ENCODE results near the gene NDUFB7. TPM values are rescaled to one million over a fixed set of nuclear protein-coding genes. Genes with fewer than 3 reads are reported as not detected.
"Not testable (repeated sequence)": the region's sequence is repeated elsewhere in the genome, so short reads cannot be mapped to it uniquely, and the experiment has no call there.

Gene NDUFB7
- total RNA-seq, 1 donor from 2014 or later: 263 TPM

DNA sequence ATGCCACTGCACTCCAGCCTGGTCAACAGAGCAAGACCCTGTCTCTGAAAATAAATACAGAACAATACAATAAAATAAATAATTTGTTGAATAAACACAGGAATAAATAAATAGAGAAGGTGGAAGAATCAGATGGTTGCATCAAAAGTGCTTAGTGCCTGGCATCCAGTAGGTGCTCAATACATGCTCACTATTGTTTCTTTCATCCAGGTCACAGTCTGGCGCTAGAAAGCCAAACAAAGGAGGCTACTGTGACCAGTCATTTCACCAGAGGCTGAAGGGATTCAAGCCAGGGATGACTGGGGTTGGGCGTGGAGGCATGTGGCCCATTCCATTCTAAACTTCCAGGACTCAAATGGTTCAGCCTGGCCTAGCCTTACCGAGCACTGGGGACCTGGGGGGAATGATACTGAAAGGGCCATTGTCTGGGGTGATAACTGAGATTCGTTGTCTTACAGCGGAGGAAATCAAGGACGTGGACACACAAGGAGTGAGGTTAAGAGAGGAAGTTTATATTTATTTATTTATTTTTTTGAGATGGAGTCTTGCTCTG is 3.6 kb upstream of the NDUFB7 start:
- no peak for DNase-seq (ENCODE audit: low read depth, low spot score)

DNA sequence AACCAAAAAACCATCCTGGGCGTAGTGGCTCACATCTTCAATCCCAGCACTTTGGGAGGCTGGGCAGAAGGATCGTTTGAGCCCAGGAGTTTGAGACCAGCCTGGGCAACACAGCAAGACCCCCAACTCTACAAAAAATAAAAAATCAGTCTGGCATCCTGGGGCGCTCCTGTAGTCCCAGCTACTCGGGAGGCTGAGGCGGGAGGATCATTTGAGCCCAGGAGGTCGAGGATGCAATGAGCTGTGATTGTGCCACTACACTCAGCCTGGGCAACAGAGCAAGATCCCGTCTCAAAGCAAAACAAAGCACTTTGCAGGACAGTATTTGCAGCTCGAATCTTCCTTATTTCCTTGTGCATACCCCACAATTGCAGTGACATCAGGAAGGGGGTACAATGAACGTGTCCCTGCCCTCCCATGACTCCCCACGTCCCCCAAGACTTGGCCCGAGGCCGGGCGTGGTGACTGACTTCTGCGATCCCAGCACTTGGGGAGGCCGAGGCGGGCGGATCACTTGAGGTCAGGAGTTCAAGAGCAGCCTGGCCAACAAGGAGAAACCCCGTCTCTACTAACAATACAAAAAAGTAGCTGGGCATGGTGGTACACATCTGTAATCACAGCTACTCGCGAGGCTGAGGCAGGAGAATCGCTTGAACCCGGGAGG is 870 bp downstream of the NDUFB7 start:
- DNase-seq (ENCODE audit: low read depth, low spot score): no peak

GRCh38 chr19:14567079-14567478 is 4.8 kb downstream of the NDUFB7 start:
- no peak for DNase-seq (ENCODE audit: low read depth, low spot score)

- no peak for DNase-seq (ENCODE audit: low read depth, low spot score)
These were observed 5.2 kb downstream of the NDUFB7 start for GRCh38 chr19:14566712-14567077.

DNA sequence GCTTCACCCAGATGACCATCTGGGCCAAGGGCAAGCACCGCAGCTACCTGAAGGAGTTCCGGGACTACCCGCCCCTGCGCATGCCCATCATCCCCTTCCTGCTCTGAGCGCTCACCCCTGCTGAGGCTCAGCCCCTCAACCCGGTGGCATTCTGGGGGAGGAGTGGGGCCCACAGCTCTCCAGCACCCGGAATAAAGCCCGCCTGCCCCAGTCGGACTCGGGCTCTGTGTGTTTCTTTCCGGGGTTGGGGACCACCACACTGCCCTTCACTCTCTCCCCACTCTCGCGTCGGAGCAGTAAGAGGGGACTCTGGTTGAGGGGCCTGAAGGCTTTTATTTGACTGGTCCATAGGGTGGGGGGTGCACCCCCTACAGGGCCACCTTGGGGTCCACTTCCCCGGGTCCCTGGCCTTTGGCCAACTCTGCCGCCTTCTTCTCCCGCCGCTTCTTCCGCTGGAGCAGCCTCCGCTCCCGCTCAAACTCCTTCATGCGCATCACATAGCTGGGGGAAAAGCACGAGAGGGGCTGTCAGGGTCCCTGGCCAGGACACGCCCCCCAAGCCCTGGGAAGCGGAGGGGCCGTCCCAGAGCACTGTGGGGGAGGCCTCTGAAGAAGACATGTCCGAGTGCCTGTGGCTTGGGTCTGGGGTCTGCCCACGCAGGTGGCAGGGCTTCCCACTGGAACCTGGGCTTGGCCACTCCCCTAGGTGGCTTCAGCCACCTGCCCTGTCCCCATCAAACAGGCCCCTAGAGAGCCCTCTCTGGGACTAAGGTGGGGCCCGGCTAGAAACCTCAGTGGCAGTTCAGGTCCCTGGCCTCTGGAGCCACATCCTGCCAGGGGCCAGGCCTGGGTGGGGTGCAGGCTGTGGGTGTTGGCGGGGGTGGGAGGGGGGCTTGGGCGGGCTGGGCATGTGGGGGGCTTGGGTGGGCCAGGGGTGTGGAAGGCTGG is 5.8 kb downstream of the NDUFB7 start:
- DNase-seq (ENCODE audit: low read depth, low spot score): no peak

GRCh38 chr19:14565298-14565679 is 6.6 kb downstream of the NDUFB7 start:
- no peak for DNase-seq (ENCODE audit: low read depth, low spot score)

- DNase-seq (ENCODE audit: low read depth, low spot score): not testable (repeated sequence)
These were observed 7.1 kb downstream of the NDUFB7 start for GRCh38 chr19:14564652-14565297.

- no peak for DNase-seq (ENCODE audit: low read depth, low spot score)
These were observed 7.7 kb downstream of the NDUFB7 start for GRCh38 chr19:14563989-14564651.

DNA sequence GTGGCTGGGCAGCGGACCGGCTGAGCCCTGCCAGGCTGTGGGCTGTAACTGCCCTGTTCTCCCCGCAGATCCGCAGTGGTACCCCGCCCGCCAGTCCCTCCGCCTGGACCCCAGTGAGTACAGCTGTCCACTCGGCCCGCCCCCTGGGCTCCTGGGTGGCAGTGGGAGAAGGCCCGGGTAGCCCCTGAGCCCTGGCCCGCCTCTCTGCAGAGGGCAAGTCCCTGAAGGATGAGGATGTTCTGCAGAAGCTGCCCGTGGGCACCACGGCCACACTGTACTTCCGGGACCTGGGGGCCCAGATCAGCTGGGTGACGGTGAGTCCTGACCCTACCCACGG is 8.3 kb downstream of the NDUFB7 start:
- DNase-seq (ENCODE audit: low read depth, low spot score): no peak

DNA sequence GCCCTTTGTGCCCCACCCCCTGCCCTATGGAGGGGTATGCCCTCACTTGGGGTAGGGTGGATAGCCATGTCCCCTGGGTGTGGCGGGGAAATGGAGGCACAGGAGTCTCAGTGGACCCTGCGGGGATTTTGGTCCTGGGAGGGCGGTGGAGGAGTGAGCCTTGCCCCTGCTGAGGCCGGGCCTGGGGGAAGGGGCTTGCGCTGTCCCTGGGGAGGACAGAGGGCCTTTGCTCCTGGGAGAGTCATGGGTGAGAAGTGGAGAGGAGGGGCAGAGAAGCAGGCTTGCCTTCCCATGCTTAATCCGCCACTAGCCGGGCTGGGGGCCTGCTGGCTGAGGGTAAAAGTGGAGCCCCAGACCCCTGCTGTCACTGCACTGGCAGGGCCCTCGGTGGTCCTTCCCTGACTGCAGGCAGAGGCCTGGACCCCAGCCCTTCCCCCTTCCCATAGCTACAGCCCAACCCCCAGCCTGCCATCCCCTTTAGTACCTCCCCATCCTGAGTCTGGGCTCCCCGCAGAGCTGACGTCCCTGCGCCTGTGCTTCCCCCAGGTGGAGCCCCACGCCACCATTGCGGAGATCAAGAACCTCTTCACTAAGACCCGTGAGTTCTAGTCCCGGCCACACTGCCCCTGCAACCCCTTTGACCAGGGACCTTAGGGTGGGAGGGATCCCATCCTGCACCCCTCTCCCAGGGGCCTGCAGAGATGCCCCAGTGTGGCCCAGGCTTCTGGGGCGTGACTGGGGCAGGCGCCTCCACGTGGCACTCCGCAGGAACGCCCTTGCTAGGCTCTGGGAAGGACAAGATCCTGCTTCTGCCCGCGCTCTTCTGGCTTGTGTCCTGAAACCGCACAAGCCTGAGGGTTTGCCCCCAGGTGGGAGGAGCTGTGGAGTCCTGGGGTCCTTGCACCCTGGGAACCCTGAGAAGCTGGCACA is 8.9 kb downstream of the NDUFB7 start:
- no peak for DNase-seq (ENCODE audit: low read depth, low spot score)

- DNase-seq (ENCODE audit: low read depth, low spot score): no peak
These were observed 10.0 kb downstream of the NDUFB7 start for GRCh38 chr19:14561847-14562351.

DNA sequence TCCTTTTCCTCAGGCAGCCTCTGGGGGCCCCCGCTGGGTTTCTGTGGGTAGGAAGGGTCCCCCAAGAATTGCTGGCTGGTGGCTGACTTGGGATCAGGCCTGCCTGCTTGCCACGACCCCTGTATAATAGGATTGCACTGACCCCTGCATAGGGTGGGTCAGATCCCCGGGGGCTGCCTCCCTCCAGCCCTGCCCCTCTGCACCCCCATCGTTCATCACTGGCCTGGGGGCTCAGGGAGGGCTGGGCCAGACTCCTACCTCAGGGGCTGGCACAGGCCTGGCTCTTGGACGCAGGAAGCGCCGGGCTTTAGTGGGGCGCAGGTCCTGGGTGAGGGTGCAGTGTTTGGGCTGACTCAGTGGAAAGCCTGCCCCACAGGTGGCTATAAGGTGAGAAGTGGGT is 10.6 kb downstream of the NDUFB7 start:
- no peak for DNase-seq (ENCODE audit: low read depth, low spot score)

DNA sequence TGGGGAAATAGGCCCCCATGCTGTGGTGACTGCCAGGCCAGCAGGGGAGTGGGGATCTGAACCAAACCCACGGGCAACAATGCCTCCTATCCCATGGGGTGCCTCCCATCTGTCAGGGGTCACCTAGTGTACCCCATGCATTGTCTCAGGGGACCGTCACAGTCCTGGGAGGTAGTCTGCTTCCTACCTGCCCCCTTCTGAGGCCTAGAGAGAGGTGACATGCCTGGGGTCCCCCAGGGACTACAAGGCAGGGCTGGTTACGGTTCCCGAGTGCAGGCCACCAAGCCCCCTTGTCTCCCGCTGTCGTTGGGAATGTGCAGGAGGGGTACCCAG is 11.1 kb downstream of the NDUFB7 start:
- no peak for DNase-seq (ENCODE audit: low read depth, low spot score)

DNA sequence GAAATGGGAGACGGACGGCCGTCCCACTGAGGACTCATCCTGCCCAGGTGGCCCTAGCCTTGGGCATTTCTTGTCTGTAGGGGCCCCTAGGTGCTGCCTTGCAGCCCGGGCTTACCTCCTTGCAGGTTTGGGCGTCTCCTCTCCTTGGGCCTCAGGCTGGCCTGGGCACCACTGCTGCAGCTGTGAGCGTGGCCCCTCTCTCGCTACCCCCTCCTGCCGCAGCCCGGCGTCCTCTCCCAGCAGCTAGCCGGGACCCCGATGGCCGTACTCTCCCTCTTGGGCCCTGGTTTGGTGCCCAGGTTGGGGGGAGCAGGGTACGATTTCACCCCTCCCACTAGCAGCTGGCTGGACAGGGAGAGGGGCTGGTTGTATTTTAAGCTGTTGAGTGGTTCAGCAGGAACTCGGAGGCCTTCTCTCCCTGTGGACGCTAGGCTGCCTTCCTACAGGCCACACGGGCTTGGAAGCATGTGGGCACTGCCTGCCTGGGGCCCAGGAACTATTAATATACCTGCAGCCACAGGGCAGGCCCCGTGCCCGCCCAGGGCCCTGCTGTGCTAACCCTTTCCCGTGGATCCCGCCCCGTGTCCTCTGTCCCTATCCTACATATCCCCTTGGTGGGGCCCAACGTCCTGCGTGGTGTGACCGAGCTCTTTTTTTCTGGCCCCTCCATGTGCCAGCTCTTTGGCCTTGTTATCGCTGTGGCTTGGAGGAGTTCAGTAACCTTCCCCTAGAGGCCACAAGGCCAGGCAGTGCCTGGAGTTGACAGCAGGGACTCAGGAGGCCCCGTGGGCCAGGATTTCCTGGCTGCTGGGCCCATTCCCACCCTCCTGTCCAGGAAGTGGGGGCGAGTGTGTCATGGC is 11.7 kb downstream of the NDUFB7 start:
- DNase-seq (ENCODE audit: low read depth, low spot score): no peak

- no peak for DNase-seq (ENCODE audit: low read depth, low spot score)
These were observed 13.3 kb downstream of the NDUFB7 start for GRCh38 chr19:14558370-14559066.

DNA sequence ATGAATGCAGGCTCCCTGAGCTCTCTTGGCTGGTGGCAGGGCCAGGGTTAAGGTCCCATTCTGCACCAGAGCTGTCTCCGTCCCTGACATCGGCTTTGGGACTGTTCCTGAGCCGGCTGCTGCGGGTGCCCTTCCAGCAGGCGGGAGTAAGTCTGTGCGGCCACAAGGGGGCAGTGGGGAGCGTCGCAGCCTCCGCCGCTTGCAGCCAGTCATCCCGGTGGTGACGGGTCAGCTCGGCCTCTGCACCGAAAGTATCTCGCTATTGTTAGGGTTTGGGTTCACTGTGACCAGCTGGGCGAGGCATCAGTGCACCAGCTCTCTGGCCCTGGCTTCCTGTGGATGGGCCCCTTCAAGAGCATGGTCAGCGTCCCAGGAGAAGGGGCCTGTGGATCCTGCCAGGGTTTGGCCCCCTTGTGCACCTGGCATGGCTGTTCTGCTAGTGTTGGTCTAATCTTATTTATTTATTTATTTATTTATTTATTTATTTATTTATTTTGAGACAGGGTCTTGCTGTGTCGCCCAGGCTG is 15.1 kb downstream of the NDUFB7 start:
- DNase-seq (ENCODE audit: low read depth, low spot score): peak; percentile 64

DNA sequence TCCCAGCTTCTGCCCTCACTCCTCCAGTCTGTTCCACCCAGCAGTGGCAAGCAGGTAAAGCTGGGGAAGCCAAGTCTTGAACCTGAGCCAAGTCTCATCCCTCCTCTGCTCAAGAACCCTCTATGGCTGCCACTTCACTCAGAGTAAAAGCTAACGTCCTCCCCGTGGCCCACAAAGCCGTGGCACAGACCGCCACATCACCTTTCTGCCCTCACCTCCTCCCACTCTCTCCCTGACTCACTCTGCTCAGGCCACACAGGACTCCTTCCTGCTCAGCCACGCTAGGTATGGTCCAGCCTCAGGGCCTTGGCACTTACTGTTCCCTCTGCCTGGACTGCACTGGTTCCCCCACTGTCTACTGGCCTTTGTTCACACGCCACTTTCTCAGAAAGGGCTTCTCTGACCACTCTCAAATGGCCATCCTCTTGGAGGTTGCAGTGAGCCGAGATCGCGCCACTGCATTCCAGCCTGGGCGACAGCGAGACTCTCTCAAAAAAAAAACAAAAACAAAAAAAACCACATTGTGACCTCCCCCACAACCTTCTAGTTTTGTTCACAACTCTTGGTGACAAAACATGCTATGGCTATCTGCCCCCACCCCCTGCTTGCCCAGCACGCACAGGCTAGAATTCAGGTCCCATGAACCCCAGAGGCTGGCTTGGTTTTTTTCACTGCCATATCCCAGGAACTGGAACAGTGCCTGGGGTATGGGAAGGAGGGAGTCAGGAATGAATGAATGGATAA is 15.8 kb downstream of the NDUFB7 start:
- no peak for DNase-seq (ENCODE audit: low read depth, low spot score)

- DNase-seq (ENCODE audit: low read depth, low spot score): no peak
These were observed 17.5 kb downstream of the NDUFB7 start for GRCh38 chr19:14554382-14554812.
